ENCODE data around the gene RNF112.

RNF112 gene

GRCh38 chr17:19388791-19389785 is 21.9 kb upstream of the RNF112 start:
- no peak for DNase-seq (ENCODE audit: low read depth)

DNA sequence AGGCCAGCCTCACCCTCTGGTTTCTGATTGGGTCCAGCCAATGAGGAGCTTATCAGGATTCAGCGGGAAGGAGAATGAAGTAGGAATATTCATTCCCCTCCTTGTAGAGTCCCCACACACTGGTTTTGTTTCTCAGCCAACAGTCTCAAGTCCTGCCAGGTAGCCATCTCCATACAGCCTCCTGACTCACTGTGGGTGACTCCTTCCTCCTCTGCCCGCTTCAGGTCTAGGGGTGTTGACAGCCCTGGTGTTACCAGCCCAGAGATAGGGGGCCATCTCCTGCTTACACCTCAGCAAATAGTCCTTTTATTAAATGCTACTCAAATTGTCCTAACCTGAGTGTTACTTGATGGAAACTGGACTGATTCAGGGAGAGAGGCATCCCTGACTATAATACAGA is 20.1 kb upstream of the RNF112 start:
- no peak for DNase-seq (ENCODE audit: low read depth)

- DNase-seq (ENCODE audit: low read depth): no peak
Measured at GRCh38 chr17:19391432-19391831, 19.6 kb upstream of the RNF112 start.

DNA sequence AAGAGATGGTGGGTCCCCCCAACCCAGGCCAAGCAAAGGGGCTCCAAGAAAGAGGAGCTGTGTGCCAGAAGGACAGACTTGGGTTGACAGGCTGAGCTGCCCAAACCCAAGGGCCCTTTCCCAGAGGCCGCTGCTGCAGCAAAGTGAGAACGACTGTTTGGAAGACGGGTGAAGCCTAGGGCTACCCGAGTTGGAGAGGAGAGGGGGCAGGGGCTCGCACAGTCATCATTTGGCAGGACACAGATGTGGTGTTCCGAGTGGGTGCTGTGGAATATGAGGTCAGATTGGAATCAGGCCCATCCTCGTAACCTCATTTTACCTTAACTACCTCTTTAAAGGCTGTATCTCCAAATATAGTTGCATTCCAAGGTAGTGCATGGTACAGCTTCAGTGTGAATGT is 18.7 kb upstream of the RNF112 start:
- DNase-seq (ENCODE audit: low read depth): no peak

GRCh38 chr17:19397556-19398041 is 13.4 kb upstream of the RNF112 start:
- no peak for DNase-seq (ENCODE audit: low read depth)

GRCh38 chr17:19398301-19399181 is 12.5 kb upstream of the RNF112 start:
- no peak for DNase-seq (ENCODE audit: low read depth)

DNA sequence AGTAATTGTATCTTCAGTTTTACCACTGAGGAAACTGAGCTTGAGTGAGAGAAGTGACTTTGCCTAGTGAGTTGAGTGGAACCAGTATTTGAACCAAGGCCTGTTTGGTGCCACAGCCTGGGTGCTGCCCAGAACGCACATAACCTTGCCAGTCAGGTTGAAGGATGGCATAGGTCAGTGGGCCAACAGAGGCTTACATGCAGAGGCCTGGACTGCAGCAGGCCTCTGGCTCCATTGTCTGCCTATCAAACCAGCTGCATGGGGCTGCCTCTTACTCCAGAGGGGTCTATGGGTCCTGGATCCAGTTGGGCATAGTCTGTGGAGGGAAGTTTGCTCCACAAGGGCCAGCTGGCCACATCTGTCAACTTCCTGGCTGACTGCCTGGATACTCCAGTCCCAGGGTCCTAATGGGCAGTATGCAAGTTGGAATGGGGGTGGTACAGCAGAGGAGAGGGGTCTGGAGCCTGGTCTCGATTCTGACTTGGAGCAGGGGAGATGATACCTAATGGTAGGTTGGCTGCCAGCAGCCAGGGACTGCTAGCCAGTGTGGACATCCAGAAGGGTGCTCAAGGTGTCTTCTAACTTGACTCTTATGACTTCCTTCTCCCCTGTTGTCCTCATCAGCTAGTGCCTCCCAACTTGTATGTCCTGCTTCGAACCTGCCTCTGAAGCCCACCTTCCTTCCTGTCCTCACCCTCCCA is 11.1 kb upstream of the RNF112 start:
- no peak for DNase-seq (ENCODE audit: low read depth)

- DNase-seq (ENCODE audit: low read depth): no peak
Measured at GRCh38 chr17:19401321-19402010, 9.6 kb upstream of the RNF112 start.

- no peak for DNase-seq (ENCODE audit: low read depth)
Measured at GRCh38 chr17:19402171-19402570, 8.9 kb upstream of the RNF112 start.

GRCh38 chr17:19403021-19403420 is 8.0 kb upstream of the RNF112 start:
- no peak for DNase-seq (ENCODE audit: low read depth)

- DNase-seq (ENCODE audit: low read depth): no peak
Measured at GRCh38 chr17:19404264-19404663, 6.8 kb upstream of the RNF112 start.

GRCh38 chr17:19405114-19405513 is 5.9 kb upstream of the RNF112 start:
- DNase-seq (ENCODE audit: low read depth): no peak

GRCh38 chr17:19407601-19408345 is 3.3 kb upstream of the RNF112 start:
- DNase-seq (ENCODE audit: low read depth): no peak

DNA sequence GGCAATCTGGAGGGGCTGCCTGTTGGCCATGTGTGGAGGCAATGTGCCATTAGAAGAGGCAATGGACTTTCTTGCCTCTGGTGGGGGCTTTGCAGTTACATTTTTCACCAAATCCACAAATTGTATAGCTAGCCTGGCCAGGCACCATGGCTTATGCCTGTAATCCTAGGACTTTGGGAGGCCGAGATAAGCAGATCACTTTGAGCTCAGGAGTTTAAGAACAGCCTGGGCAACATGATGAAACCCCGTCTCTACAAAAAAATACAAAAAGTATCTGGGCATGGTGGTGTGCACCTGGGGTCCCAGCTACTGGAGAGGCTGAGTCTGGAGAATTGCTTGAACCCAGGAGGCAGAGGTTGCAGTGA is 2.7 kb upstream of the RNF112 start:
- no peak for DNase-seq (ENCODE audit: low read depth)

- no peak for DNase-seq (ENCODE audit: low read depth)
Measured at GRCh38 chr17:19409066-19409465, 2.0 kb upstream of the RNF112 start.

- DNase-seq (ENCODE audit: low read depth): no peak
Measured at GRCh38 chr17:19409509-19409908, 1.5 kb upstream of the RNF112 start.

DNA sequence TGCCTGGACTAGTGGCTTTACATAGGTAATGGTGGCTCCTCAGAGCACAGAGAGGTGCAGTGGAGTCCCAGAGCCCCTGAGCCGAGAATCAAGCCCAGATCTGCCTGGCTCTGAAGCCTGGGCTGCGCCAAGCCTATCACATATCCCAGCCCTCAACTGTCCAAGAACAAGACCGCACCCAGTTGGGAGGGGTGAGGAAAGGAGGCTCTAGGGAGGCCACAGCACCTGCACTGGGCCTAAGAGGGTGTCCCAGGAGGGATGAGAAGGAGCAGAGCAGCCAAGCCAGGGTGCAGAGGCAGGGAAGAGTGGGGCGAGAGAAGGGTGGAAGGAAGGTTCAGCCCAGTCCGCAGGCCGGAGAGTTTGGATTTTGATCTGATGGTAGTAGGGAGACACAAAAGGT is 941 bp upstream of the RNF112 start:
- no peak for DNase-seq (ENCODE audit: low read depth)

- no peak for DNase-seq (ENCODE audit: low read depth)
Measured at GRCh38 chr17:19411631-19412030, 599 bp downstream of the RNF112 start.

DNA sequence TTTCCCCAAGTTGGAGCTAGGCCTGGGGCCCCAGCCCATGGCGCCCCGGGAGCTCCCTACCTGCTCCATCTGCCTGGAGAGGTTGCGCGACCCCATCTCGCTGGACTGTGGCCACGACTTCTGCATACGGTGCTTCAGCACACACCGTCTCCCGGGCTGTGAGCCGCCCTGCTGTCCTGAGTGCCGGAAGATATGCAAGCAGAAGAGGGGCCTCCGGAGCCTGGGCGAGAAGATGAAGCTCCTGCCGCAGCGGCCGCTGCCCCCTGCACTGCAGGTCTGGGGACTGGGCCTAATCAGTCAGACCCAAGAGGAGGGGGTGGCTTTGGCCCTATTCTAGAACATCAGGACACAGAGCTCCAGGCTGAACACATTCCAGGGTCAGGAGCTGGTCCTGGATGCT is 1.5 kb downstream of the RNF112 start:
- DNase-seq (ENCODE audit: low read depth): no peak

DNA sequence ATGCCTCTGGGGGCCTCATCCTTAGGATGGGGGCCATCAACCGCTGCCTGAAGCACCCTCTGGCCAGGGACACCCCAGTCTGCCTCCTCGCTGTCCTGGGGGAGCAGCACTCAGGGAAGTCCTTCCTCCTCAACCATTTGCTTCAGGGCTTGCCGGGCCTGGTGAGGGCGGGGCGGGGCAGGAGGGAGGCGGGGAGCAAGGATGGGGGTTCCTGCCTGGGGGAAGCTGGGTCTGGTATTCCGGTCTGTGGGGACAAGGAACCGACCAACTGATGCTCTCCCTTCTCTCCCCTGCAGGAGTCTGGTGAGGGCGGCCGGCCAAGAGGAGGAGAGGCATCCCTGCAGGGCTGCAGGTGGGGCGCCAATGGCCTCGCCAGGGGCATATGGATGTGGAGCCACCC is 2.0 kb downstream of the RNF112 start:
- DNase-seq (ENCODE audit: low read depth): no peak

- DNase-seq (ENCODE audit: low read depth): no peak
Measured at GRCh38 chr17:19413761-19414160, 2.7 kb downstream of the RNF112 start.
